OCI-LY7 (cell line): Measurements from ENCODE around the gene DMXL2. TPM values are rescaled to one million over a fixed set of nuclear protein-coding genes. Genes with fewer than 3 reads are reported as not detected.
A peak's percentile ranks its signal among the peaks of the same experiment; 100 is the strongest.

ENCODE experiments used
- BruUV-seq: library from RNA; stranded (reverse); fragments of 400-500 nt; replicated peaks from 2 replicates; lab custom pipeline; 2021; lab: Mats Ljungman, UMichigan
- CTCF ChIA-PET: fragments of 300-600 bp; sonication (Branson Sonifier 250); formaldehyde crosslinking; loops from one replicate; lab custom pipeline; 2022; ENCODE audit warnings: antibody characterized with exemption; ENCODE audit not compliant: unreplicated experiment; lab: Charles Lee
- POLR2A ChIA-PET: fragments of 300-600 bp; sonication (Branson Sonifier 250); formaldehyde crosslinking; loops from one replicate; lab custom pipeline; 2022; ENCODE audit warnings: antibody characterized with exemption; lab: Charles Lee
- DNase-seq: peaks from one replicate; pipeline ENCODE4 v3.0.0-alpha.2; 2015; ENCODE audit warnings: low spot score
- H2AFZ ChIP-seq: fragments of 200-600 bp; sonication (generic), shearing (Covaris generic); 2 replicates; pipeline ENCODE4 v1.6.1; 2014; ENCODE audit warnings: mild to moderate bottlenecking, antibody characterized with exemption, low read length, moderate library complexity
- H3K27ac ChIP-seq: fragments of 200-600 bp; sonication (generic); 2 replicates; pipeline ENCODE4 v1.5.1; 2014; ENCODE audit warnings: mixed run types, low read depth, mild to moderate bottlenecking, moderate library complexity, low read length, inconsistent platforms; ENCODE audit not compliant: poor library complexity, severe bottlenecking
- H3K36me3 ChIP-seq: fragments of 200-600 bp; sonication (generic); 2 replicates; pipeline ENCODE4 v1.6.1; 2014; ENCODE audit warnings: mild to moderate bottlenecking, antibody characterized with exemption, low read length, moderate library complexity, mixed read lengths; ENCODE audit not compliant: insufficient read depth
- H3K4me1 ChIP-seq: fragments of 200-600 bp; sonication (generic); 2 replicates; pipeline ENCODE4 v1.5.1; 2014; ENCODE audit warnings: mild to moderate bottlenecking, low read length; ENCODE audit not compliant: insufficient read depth, poor library complexity, severe bottlenecking
- H3K4me2 ChIP-seq: fragments of 200-600 bp; sonication (generic); 2 replicates; pipeline ENCODE4 v1.6.1; 2014; ENCODE audit warnings: mild to moderate bottlenecking, low read length
- H3K4me3 ChIP-seq: fragments of 200-600 bp; sonication (generic); 2 replicates; pipeline ENCODE4 v1.5.1; 2014; ENCODE audit warnings: mild to moderate bottlenecking, low read depth, low read length; ENCODE audit not compliant: poor library complexity, severe bottlenecking
- H3K79me2 ChIP-seq: fragments of 200-600 bp; sonication (generic); 2 replicates; pipeline ENCODE4 v1.6.1; 2016; ENCODE audit warnings: low read depth, mild to moderate bottlenecking, low read length, moderate library complexity, mixed read lengths; ENCODE audit not compliant: insufficient read depth
- H3K9me2 ChIP-seq: fragments of 200-600 bp; sonication (generic); 2 replicates; pipeline ENCODE4 v1.6.1; 2016; ENCODE audit warnings: mild to moderate bottlenecking, low read length, mixed read lengths; ENCODE audit not compliant: insufficient read depth
- H3K9me3 ChIP-seq: fragments of 200-600 bp; sonication (generic); 2 replicates; pipeline ENCODE4 v1.6.1; 2014; ENCODE audit warnings: mild to moderate bottlenecking, mixed run types, low read length, mixed read lengths
- H4K20me1 ChIP-seq: fragments of 200-600 bp; sonication (generic); 2 replicates; pipeline ENCODE4 v1.6.1; 2014; ENCODE audit warnings: mild to moderate bottlenecking, antibody characterized with exemption, low read length, moderate library complexity, mixed read lengths; ENCODE audit not compliant: insufficient read depth
- CTCF ChIP-seq: fragments of 200-600 bp; sonication (generic); conservative IDR thresholded peaks from 2 replicates; pipeline ENCODE4 v1.5.1; 2014; ENCODE audit warnings: mild to moderate bottlenecking, antibody characterized with exemption, low read length, moderate library complexity, mixed read lengths
- EZH2phosphoT487 ChIP-seq: fragments of 200-600 bp; sonication (generic); IDR thresholded peaks from 2 replicates; pipeline ENCODE4 v1.6.1; 2018; ENCODE audit warnings: low read depth, borderline replicate concordance, mild to moderate bottlenecking, mixed run types, antibody characterized with exemption, low read length, moderate library complexity, mixed read lengths
- intact Hi-C: fragments of 100-400 bp; cut with micrococcal nuclease; formaldehyde crosslinking; loops from one replicate; pipeline ENCODE4 v1.10.0; 2022; ENCODE audit not compliant: unreplicated experiment
- total RNA-seq, 2 experiments: library from RNA; depleted of rRNA in 1 of 2; stranded (reverse); fragments of >200 nt in 1 of 2; shearing (Covaris generic) in 1 of 2; gene quantifications; 2 replicates each; pipeline ENCODE4 v1.2.3, GENCODE V29; 2014 to 2022

The DMXL2 gene
- total RNA-seq, 2 experiments from 2014 or later = 0.32 to 0.47 TPM

- H3K27ac ChIP-seq = no peak overlapping the region
- no peak for DNase-seq
- TF ChIP-seq CTCF (no peak), EZH2phosphoT487 (no peak)
- no peak overlapping the region for H3K4me2 ChIP-seq
- intact Hi-C loops = no loop called here
- no peak overlapping the region for H2AFZ ChIP-seq
- POLR2A ChIA-PET = no interaction called here
- no peaks in the 10 kb centered on the region for H4K20me1 ChIP-seq
- H3K36me3 ChIP-seq = no peaks in the 10 kb centered on the region
- H3K79me2 ChIP-seq = no peaks in the 10 kb centered on the region
- BruUV-seq = no TSS peak
- no peaks in the 10 kb centered on the region for H3K9me2 ChIP-seq
- no peak overlapping the region for H3K4me3 ChIP-seq
- CTCF ChIA-PET = no interaction called here
- no peaks in the 10 kb centered on the region for H3K4me1 ChIP-seq
- no peaks in the 10 kb centered on the region for H3K9me3 ChIP-seq
Observed at GRCh38 chr15:51403946-51404695, 218.4 kb downstream of the DMXL2 start.

GRCh38 chr15:51403072-51403878 is 219.3 kb downstream of the DMXL2 start:
- intact Hi-C loops = no loop called here
- POLR2A ChIA-PET = no interaction called here
- no peak overlapping the region for H2AFZ ChIP-seq

More at GRCh38 chr15:51403072-51403878, 219.3 kb downstream of the DMXL2 start:
- Histone ChIP-seq H3K79me2 (no peaks in the 10 kb centered on the region), H3K36me3 (no peaks in the 10 kb centered on the region), H3K9me2 (no peaks in the 10 kb centered on the region), H4K20me1 (no peaks in the 10 kb centered on the region), H3K27ac (no peak overlapping the region), H3K9me3 (no peaks in the 10 kb centered on the region), H3K4me3 (no peak overlapping the region), H3K4me1 (no peaks in the 10 kb centered on the region), H3K4me2 (no peak overlapping the region)
- no TSS peak for BruUV-seq
- TF ChIP-seq CTCF (peak; percentile 76), EZH2phosphoT487 (no peak)
- peak; percentile 4 for DNase-seq
- CTCF ChIA-PET = no interaction called here
